COLO829 (cell line): Measurements from ENCODE around the gene HADHB.
"Not testable (repeated sequence)": the region's sequence is repeated elsewhere in the genome, so short reads cannot be mapped to it uniquely, and the experiment has no call there.

ENCODE experiments used
- DNase-seq: peaks from one replicate; pipeline ENCODE4 v3.0.0; 2012; ENCODE audit warnings: low spot score

Gene HADHB

GRCh38 chr2:26330114-26330549 lies 85.4 kb downstream of the HADHB start:
- DNase-seq, result peak; percentile 75

- no peak for DNase-seq
Observed at GRCh38 chr2:26330604-26331003, 85.9 kb downstream of the HADHB start.

DNA sequence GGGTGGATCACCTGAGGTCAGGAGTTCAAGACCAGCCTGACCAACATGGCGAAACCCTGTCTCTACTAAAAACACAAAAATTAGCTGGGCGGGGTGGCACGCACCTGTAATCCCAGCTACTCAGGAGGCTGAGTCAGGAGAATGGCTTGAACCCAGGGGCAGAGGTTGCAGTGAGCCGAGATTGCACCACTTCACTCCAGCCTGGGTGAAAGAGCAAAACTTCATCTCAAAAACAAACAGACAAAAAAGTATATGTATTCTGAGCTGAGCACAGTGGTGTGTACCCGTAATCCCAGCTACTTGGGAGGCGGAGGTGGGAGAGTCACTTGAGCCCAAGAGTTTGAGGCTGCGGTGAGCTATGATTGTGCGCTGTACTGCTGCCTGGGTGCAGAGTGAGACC lies 86.6 kb downstream of the HADHB start:
- not testable (repeated sequence) for DNase-seq

GRCh38 chr2:26333293-26333692 lies 88.6 kb downstream of the HADHB start:
- no peak for DNase-seq

DNA sequence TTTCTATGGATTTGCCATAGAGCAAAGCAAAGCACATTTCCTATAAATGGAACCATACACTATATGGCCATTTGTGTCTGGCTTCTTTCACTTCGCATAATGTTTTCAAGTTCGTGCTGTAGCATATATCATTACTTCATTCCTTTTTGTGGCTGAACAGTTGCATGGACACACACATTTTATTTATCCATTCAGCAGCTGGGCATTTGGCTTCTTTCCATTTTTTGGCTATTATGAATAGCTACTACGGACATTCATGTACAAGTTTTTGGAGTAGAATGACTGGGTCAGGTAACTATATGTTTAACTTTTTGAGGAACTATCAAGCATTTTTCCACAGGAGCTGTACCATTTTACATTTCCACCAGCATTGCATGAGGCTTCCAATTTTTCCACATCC lies 90.5 kb downstream of the HADHB start:
- DNase-seq, result no peak

DNA sequence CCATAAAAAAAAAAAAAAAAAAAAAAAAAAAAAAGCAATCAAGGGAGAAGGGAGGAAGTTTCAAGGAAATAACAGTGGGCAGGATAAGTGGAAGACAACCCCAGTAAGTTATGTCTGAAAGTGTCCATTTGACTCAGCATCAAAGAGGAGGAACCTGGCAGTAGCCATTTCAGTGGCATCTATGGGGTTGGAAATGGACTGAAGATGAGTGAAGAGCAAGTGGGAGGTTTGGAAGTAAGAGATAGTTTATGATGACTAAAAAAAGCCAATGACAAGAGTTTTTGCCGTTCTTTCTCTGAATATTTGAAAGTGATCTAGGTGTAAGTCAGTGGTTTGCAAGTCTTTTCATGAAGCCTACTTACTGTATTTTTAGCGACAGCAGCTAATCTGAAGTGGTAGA lies 92.0 kb downstream of the HADHB start:
- no peak for DNase-seq

DNA sequence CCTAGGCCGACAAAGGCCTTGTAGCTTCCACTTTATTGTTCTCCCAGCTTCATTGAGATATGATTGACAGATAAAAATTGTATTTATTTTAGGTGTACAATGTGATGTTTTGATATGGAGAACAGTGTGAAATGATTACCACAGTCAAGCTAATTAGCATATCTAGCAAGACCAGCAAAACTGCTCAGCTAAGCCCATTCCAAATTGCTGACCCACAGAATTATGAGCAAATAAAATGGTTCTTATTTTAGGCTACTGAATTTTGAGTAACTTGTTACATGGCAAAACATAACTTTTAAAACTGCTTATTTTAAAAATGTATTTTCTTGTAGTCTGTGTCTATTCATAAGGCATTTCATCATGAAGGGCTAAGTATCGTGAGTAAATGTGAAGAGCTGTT lies 92.6 kb downstream of the HADHB start:
- DNase-seq, result no peak
